PC-9 (cell line): ENCODE measurements around the gene DHX30.

ENCODE experiments used
- CTCF ChIP-seq: fragments of 200-600 bp; sonication (generic); conservative IDR thresholded peaks from 2 replicates; pipeline ENCODE4 v1.6.1; 2017; ENCODE audit warnings: mixed run types, antibody characterized with exemption, mild to moderate bottlenecking, moderate library complexity
- EZH2 ChIP-seq: fragments of 200-600 bp; sonication (generic); IDR thresholded peaks from 2 replicates; pipeline ENCODE4 v1.8.0; 2017; ENCODE audit warnings: antibody characterized with exemption, low read depth

- TF ChIP-seq EZH2 = no peak
- TF ChIP-seq CTCF = no peak
Measured at GRCh38 chr3:47896736-47897135, 93.8 kb downstream of the DHX30 start.
